HG03457 (cell line): ENCODE data around the gene COMT.

Experiments
- ATAC-seq: cut with Tn5 transposase; IDR thresholded peaks from one replicate; pipeline ENCODE4 v1.9.1; 2021; ENCODE audit warnings: moderate number of reproducible peaks; ENCODE audit not compliant: unreplicated experiment

COMT gene

DNA sequence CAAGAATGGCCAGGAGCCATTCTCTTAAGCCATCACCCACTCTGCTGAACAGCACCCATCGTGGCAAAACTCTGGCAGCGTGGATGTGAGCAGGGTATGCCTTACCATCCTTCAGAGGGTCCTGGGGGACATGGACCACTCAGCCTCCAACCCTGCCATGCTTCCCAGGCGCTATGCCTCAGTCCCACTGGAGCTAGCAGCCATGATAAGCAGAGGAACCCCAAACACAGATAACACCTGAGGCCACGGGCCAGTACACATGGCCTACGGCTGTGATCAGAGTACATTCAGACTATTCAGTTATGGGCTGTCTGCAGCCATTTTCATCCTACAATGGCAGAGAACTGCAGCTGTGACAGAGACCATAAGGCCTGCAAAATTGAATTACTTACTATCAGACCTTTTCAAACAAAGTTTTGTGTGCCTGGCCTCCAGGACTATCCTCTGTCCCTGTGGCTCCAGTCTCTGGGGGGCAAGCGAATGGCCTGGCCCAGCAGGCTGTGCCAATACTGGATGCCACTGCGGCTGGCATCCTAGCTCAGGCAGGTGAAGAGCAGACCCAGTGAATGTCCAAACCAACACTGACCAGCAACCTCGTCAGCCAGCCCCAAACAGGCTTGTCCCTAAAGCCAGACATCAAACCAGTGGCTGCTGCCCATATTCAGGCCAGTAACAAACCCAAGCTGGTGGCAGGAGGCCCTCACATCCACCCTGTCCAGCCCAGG is 68.2 kb downstream of the COMT start:
- no peak for ATAC-seq

DNA sequence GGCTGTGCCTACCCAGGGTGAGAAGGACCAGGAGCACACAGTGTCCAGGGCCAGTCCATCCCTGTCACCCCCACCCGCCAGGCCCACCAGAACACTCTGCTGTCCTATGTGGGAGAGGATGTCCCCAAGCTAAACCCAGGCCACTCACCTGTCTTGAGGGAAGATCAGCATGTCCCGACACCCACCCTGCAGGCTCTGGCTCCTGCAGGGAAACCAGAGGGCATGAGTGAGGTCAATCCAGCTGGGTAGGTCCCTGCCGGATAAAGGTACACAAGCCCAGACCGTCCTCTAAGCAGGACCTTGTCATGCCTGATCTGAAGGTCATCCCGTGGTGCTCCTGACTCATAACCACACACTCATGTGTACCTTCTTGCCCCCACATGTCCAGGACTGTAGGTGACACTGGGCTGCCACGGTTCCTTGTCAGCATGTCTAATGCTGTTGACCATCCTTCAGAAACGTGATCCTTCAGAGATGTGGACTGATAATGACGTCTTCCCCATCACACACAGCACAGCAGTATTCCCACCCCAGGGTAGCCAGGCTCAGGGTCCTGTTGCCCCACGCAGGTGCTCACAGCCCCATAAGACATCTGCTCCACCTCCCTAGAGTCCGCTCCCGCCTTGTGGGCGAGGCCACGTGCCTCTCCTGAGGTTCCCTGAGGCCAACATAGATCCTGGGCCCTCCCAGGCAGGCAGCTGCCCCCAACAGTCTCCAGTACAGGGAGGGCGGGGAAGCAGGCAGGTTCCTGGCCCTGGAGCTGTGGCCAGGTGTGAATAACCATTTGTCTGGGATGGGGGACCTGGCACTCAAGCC is 68.9 kb downstream of the COMT start:
- ATAC-seq = no peak

DNA sequence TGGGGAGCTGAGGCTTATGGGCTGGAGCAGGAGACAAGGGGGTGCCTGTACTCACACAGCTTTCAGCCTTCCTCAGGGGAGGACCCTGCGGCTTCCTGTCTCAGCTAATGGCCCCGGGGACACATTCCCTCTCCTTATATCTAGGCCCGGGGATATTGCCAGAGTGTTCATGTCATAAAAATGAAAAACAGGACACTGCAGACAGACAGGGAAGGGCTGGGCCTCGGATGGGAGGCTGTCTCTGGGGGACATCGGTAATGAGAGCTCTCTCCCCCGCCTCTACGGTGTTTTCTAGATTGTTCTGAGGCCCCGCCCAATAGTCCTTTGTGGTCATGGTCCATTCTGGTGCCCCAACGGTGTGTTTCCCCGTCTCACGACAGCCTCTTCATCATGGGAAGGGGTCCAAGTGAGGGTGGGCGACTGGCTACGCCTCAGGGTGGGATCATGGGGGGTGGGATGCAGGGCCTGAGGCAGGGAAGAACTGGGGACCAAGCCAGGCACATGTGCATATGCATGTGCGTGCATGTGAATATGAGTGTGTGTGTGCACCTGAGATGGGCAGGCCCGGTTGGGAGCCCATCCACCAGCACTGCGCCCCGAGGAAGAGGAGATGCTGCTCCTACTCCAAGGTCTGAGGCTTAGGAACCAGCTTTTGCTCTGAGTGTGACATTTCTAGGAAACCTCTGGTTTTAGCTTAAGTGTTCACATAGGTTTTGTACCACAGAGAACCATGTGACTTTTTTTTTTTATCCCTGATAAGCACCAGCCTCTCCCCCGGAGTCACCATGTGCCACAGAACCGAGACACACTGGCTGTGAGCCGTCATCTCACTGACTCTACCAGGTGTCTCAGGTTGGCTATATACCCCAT is 69.8 kb downstream of the COMT start:
- no peak for ATAC-seq

DNA sequence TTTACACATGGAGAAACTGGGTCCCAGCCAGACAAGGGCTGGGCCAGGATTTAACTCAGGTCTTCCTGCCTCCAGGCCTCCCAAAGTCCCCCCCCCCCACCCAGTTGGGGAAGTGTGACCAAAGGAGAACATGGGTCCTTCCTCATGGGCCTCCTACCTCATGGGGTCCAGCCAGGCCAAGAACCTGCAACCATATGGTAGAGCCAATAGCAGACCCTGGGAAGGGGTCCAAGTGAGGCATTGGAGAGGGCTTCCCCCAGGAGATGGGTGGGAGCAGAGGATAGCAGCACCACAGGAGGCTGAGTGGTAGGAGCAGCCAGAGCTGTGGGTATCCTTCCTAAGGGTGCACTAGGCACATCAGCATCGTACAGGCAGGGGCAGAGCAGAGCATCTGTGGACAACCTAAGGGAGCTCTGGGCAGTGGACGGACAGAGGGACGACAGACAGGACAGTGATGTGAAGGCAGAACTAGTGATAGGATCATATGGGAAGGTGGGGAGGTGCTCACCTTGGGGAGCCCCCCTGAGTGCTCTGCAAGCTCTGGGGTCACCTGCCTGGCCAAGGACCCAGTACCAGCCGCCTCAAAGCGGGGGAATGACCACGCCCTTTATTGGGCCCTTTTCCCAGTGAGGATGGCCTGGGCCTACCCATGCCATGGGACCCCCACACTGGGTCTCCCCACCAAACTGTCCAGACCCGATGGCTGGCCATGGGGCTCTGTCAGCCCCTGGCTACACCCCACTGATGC is 70.6 kb downstream of the COMT start:
- no peak for ATAC-seq

DNA sequence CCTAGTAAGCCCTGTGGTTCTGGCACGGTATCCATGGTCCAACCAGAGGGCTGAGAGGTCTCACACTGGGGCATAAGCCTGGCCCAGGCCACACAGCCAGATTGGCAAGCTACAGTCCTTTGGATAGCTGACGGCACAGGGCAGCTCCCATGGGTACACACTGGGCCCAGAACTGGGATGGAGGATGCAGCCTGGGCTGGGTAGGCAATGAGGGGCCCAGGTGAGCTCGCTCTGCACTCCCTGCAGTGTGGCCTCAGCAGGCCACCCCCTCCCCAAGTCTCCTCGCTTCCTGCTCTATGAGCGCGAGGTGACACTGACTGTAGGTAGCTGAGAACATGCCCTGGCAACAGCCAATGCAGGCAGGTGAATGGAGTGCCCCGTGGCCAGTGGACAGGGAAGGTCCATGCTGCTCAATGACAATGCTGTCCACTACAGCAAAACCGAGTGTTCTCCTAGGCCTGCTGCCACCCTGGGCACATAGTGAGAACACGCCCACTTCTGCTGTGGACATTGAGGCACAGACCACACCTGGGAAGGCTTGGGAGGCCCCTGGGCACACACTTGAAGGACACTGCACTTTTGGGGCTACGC is 71.3 kb downstream of the COMT start:
- ATAC-seq = no peak

DNA sequence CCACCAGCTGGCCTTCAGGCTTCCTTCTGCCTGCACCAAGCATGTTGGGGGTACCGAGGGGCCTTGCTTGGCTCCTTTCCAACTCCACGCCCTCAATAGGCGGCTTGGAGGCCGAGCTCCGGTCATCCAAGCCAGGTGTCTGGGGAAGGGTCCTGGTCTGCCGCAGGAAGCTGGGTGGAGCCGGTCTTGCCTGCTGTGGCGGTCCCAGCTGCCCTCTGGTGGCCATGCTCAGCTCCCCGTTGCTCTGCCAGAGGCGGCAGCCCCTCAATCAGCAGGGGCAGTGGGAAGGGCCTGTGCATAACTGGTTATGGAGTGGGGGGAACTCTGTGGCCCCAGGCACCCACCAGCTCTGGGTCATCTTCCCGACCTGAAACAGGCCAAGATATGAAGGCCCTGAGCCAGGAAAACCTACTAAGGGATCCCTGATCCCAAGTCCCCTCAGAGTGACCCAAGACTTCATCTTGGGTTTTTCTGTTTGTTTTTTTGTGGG is 71.9 kb downstream of the COMT start:
- no peak for ATAC-seq

DNA sequence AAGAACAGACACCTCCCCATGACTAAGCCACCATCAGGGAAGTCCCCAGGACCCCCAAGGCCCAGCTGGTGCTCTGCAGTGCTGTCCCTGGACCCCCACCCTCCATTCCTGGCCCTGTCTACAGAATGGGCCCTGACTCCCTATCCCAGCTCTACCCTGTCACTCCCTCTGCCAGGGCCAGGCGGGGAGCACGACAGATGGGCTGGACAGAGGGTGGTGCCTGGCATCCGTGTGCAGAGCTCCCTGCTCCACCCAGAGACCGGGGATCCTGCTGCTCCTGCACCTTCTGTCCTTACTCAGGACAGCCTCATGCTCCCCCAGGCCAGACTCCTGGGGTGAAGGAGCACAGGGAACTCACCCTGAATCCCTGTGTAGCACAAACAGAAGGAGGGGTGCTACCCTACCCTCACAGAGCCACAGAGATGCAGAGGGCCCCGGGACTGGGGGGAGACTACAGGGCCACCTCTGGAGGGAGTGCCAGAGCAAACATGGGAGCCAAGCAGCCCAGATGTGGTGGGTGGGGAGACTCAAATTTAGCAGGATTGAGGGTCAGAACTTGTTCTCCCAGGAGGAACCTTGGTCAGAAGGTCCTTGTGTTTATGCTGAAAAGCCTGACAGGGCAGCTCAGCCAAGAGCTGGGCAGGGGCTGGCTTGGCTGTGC is 73.1 kb downstream of the COMT start:
- ATAC-seq = no peak

DNA sequence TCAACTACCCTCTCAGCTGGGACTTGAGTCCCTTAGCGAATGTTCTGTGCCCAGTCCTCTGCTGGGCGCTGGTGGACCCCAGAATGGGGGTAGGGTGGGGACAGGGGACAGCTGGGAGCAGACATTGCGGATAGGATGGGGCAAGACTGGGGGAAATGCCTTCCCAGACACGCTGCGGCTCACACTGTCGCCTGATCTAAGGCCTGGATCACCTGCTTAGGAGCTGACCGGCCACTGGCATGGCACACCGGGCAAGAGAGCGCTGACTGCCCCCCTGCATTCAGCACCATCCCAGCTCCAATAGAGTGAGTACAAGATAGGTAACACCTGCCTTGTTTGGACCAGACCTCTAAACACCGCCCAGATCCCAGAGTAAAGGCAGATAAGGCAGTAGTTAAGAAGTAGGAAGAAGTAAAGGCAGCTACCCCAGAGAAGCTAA is 73.6 kb downstream of the COMT start:
- no peak for ATAC-seq

DNA sequence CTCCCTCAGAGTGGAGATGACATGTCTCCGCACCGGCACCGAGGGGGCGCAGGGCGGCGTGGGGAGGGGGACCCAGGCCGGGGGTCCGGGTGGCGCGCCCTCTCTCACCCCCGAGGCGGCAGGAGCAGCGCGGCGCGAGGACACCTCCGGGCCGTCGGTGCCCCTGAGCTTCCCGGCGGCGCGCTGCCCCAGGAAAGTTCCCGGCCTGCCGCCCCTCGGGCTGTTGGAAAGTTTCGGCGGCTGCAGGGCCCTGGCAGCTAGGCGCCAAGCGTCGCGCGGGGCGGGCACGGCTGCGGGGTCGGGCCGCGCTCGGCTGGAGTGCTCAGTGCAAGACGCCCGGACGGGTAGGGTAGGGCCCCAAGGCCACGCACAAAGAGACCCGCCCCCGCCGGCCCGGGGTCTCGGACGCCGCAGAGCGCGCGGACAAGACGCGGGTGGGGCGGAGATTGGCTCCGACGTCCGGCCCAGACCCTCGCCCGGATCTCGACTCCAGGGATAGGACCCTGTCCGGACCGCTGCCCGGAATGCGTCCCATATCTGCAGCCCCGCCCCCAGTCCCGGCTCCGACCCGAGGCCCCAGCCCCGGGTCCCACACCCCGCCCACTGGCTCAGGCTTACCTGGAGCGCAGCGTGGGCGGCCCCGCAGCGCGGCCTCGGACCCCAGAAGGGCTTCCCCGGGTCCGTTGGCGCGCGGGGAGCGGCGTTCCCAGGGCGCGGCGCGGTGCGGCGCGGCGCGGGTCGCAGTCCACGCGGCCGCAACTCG is 74.6 kb downstream of the COMT start:
- ATAC-seq = no peak

DNA sequence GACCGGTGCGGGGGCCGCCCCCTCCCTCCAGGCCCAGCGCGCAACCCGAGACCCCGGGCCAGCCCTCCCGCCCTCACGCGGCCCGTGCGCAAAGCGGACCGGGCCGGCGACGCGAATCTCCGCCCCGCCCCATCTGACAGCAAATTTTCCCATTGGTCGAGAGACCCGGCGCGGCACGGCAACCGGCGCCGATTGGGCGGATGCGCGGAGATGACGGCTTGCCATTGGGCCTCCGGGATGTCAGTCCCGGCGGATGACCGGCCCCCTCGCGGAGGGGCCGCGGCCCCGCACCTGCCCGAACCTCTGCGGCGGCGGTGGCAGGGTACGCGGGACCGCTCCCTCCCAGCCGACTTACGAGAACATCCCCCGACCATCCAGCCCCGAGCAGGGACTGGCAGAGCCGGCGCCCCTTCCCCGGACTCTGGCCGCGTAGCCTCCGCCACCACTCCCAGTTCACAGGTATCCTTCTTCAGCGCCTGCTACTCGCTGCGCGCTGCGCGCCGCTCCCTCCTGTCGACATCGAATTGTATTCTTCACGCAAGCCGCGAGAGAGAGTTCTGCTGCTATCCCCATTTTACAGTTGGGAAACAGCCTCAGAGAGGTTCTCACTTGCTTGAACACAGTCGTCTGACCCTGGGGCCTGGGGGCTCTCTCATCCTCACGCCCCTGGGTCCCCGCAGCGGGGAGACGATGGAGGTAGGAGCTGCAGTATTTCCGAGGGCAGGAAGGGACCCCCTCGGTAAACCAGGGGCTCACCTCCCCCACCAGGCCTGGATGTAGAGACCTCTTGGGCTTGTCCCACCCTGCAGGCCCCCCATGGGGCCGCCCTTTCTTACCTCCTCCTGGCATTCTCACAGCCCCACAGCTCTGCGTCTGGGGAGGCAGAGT is 75.4 kb downstream of the COMT start, which contains the start of gene ARVCF:
ARVCF (minus strand) TSS at position 90 of the 888 bp plus-strand sequence. CDS start 26,029 bp downstream, outside the sequence.
- no peak for ATAC-seq

DNA sequence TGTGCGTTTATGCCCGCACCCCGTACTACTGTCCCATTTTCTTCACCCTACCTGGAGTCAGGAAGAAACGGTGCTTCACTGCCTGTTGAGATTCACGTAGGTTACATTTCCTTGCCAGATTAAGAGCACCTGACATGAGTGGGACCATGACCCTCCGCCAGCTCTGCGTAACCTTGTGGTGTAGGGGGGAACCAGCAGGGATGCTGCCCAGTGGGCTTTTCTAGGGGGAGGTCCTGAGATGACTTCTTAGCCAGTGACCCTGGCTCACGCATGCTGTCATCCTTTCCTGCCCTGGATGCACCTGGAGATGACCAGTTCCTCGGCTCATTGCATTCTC is 76.0 kb downstream of the COMT start:
- no peak for ATAC-seq

DNA sequence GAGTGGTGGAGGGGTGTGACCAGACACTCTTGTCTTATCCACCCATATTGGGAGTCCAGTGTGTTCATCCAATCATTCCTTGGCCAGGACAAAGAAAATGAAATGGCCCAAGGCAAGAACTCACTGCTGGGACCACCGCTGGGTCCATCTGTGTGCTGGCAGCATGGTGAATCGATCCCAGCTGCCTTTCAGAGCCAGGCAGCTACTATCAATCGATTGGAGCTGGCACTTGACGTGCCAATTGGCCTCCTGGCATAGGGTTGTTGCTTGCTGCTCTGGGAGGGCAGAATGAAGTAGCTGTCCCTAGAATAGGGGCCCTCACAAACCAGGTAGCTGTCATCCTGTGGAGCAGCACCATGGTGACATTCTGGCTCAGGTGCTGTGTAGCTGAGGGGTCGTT is 76.4 kb downstream of the COMT start:
- ATAC-seq = no peak
